GM23338 (cell line): ENCODE data around the gene GNAZ. TPM values are rescaled to one million over a fixed set of nuclear protein-coding genes. Genes with fewer than 3 reads are reported as not detected.

Experiments
- ATAC-seq: fragments of 200-7000 bp; cut with Tn5 transposase; 3 replicates; pipeline ENCODE4 v1.9.1; 2020
- DNase-seq: peaks from one replicate; pipeline ENCODE4 v3.0.0-alpha.2; 2015; ENCODE audit warnings: low spot score
- H2AFZ ChIP-seq: fragments of 200-600 bp; sonication (generic); 2 replicates; pipeline ENCODE4 v1.8.0; 2016; ENCODE audit warnings: antibody characterized with exemption, mild to moderate bottlenecking, moderate library complexity
- H3F3A ChIP-seq: fragments of 200-600 bp; sonication (generic); replicated peaks from 2 replicates; pipeline ENCODE4 v1.8.0; 2017; ENCODE audit warnings: antibody characterized with exemption, mixed run types, low read depth
- H3K27ac ChIP-seq: fragments of 200-600 bp; sonication (generic); 2 replicates; pipeline ENCODE4 v1.6.1; 2016; ENCODE audit warnings: low read depth
- H3K27me3 ChIP-seq: fragments of 200-600 bp; sonication (generic); 2 replicates; pipeline ENCODE4 v1.8.0; 2016; ENCODE audit warnings: mild to moderate bottlenecking, mixed run types, moderate library complexity; ENCODE audit not compliant: insufficient read depth
- H3K36me3 ChIP-seq: fragments of 200-600 bp; sonication (generic); 2 replicates; pipeline ENCODE4 v1.8.0; 2016; ENCODE audit warnings: mild to moderate bottlenecking; ENCODE audit not compliant: insufficient read depth
- H3K4me1 ChIP-seq: fragments of 200-600 bp; sonication (generic); 2 replicates; pipeline ENCODE4 v1.8.0; 2016; ENCODE audit warnings: mild to moderate bottlenecking, moderate library complexity; ENCODE audit not compliant: insufficient read depth
- H3K4me2 ChIP-seq: fragments of 200-600 bp; sonication (generic); 2 replicates; pipeline ENCODE4 v1.7.1; 2017; ENCODE audit warnings: mixed run types
- H3K4me3 ChIP-seq: fragments of 200-600 bp; sonication (generic); 2 replicates; pipeline ENCODE4 v1.6.1; 2016; ENCODE audit warnings: mixed run types
- H3K79me2 ChIP-seq: fragments of 200-600 bp; sonication (generic); replicated peaks from 2 replicates; pipeline ENCODE4 v1.8.0; 2017; ENCODE audit warnings: mild to moderate bottlenecking; ENCODE audit not compliant: insufficient read depth
- H3K9me2 ChIP-seq: fragments of 200-600 bp; sonication (generic); 2 replicates; pipeline ENCODE4 v1.8.0; 2017; ENCODE audit not compliant: insufficient read depth
- H4K20me1 ChIP-seq: fragments of 200-600 bp; sonication (generic); replicated peaks from 2 replicates; pipeline ENCODE4 v1.8.0; 2017; ENCODE audit warnings: mild to moderate bottlenecking; ENCODE audit not compliant: insufficient read depth
- H3K27ac Mint-ChIP-seq: 2 replicates; pipeline ENCODE4 v1.8.0; 2020; ENCODE audit warnings: inconsistent platforms, mild to moderate bottlenecking, moderate library complexity, mixed read lengths
- H3K27me3 Mint-ChIP-seq: 3 replicates; pipeline ENCODE4 v1.8.0; 2022; ENCODE audit warnings: low read depth, mild to moderate bottlenecking, moderate library complexity, mixed read lengths, inconsistent platforms; ENCODE audit not compliant: insufficient read depth, poor library complexity
- H3K36me3 Mint-ChIP-seq: 3 replicates; pipeline ENCODE4 v1.8.0; 2021; ENCODE audit warnings: low read depth, mild to moderate bottlenecking, inconsistent platforms, moderate library complexity, mixed read lengths
- H3K4me1 Mint-ChIP-seq: 3 replicates; pipeline ENCODE4 v1.8.0; 2020; ENCODE audit warnings: mild to moderate bottlenecking, inconsistent platforms, mixed read lengths
- H3K4me3 Mint-ChIP-seq: 3 replicates; pipeline ENCODE4 v1.8.0; 2021; ENCODE audit warnings: moderate library complexity, mild to moderate bottlenecking, inconsistent platforms, mixed read lengths
- H3K9me3 Mint-ChIP-seq: 3 replicates; pipeline ENCODE4 v1.8.0; 2020; ENCODE audit warnings: moderate library complexity, mild to moderate bottlenecking, inconsistent platforms, mixed read lengths
- CREB1 ChIP-seq: fragments of 250-450 bp; sonication (Bioruptor Pico); IDR thresholded peaks from 2 replicates; pipeline ENCODE4 v1.5.0; 2020; ENCODE audit warnings: low read depth, mild to moderate bottlenecking, moderate library complexity
- EZH2 ChIP-seq: fragments of 200-600 bp; sonication (generic); IDR thresholded peaks from one replicate; pipeline ENCODE4 v1.8.0; 2017; ENCODE audit warnings: antibody characterized with exemption, mild to moderate bottlenecking, low read depth; ENCODE audit not compliant: unreplicated experiment
- EZH2phosphoT487 ChIP-seq: fragments of 200-600 bp; sonication (generic); IDR thresholded peaks from one replicate; pipeline ENCODE4 v1.8.1; 2018; ENCODE audit warnings: antibody characterized with exemption; ENCODE audit not compliant: unreplicated experiment
- JUNB ChIP-seq: IDR thresholded peaks from one replicate; pipeline ENCODE4 v1.6.1; 2016; ENCODE audit warnings: antibody characterized with exemption; ENCODE audit not compliant: unreplicated experiment
- NANOG ChIP-seq: IDR thresholded peaks from 2 replicates; pipeline ENCODE4 v1.6.1; 2016; ENCODE audit warnings: antibody characterized with exemption, borderline replicate concordance
- POLR2AphosphoS5 ChIP-seq: IDR thresholded peaks from 2 replicates; pipeline ENCODE4 v1.6.1; 2016; ENCODE audit warnings: antibody characterized with exemption, low read depth
- REST ChIP-seq: IDR thresholded peaks from one replicate; pipeline ENCODE4 v1.6.1; 2018; ENCODE audit warnings: antibody characterized with exemption; ENCODE audit not compliant: unreplicated experiment
- STAT1 ChIP-seq: IDR thresholded peaks from one replicate; pipeline ENCODE4 v1.6.1; 2016; ENCODE audit warnings: antibody characterized with exemption; ENCODE audit not compliant: unreplicated experiment
- ZNF114 ChIP-seq: fragments of 250-450 bp; sonication (Bioruptor Pico); IDR thresholded peaks from 2 replicates; pipeline ENCODE4 v1.5.0; 2020; ENCODE audit warnings: mild to moderate bottlenecking, moderate library complexity
- ZNF331 ChIP-seq: fragments of 250-450 bp; sonication (Bioruptor Pico); IDR thresholded peaks from 2 replicates; pipeline ENCODE4 v1.5.0; 2020; ENCODE audit warnings: low read depth, mild to moderate bottlenecking, moderate library complexity
- polyA plus RNA-seq: library from polyadenylated mRNA; unstranded; fragments of >200 nt; fragmentation: Nextera tagmentation; extraction: Ambion mirVana; gene quantifications from 2 replicates; pipeline ENCODE4 v1.2.1, GENCODE V29; 2016
- total RNA-seq: library from RNA; depleted of rRNA; stranded (reverse); fragments of >200 nt; shearing (Covaris generic); gene quantifications from 2 replicates; pipeline ENCODE4 v1.2.3, GENCODE V29; 2014
- TF ChIP-seq, protein P1 (sequence below): fragments of 250-450 bp; sonication (Bioruptor Pico); IDR thresholded peaks from 2 replicates; pipeline ENCODE4 v1.5.0; 2020; ENCODE audit warnings: mild to moderate bottlenecking, moderate library complexity
- TF ChIP-seq, protein P2 (sequence below), 2 experiments: fragments of 200-600 bp in 1 of 2; sonication (generic) in 1 of 2; conservative IDR thresholded peaks; 2 replicates each; pipeline versions ENCODE4 v1.5.1 to v1.6.1; 2016 to 2017; ENCODE audit warnings: antibody characterized with exemption in 2 of 2, low read depth in 2 of 2, mild to moderate bottlenecking in 2 of 2, moderate library complexity in 1 of 2
- TF ChIP-seq, protein P3 (sequence below): IDR thresholded peaks from 2 replicates; pipeline ENCODE4 v1.6.1; 2016; ENCODE audit warnings: antibody characterized with exemption

Gene GNAZ
- total and polyA plus RNA-seq, 2 experiments from 2014 or later, result 2.9 to 11.1 TPM

GRCh38 chr22:23090457-23090835 lies 20.1 kb downstream of the GNAZ start:
- Mint-ChIP-seq H3K27ac (no peak overlapping the region), H3K4me1 (peaks cover 15% of the 10 kb centered on the region), H3K9me3 (no peaks in the 10 kb centered on the region), H3K36me3 (no peaks in the 10 kb centered on the region), H3K27me3 (peaks cover 15% of the 10 kb centered on the region), H3K4me3 (no peak overlapping the region)
- H3K79me2 ChIP-seq, result no peaks in the 10 kb centered on the region
- no peaks in the 10 kb centered on the region for H3K36me3 ChIP-seq
- H3F3A ChIP-seq, result no peaks in the 10 kb centered on the region
- no peak overlapping the region for H3K4me2 ChIP-seq
- no peaks in the 10 kb centered on the region; the same call in 1 of the 2 replicates for H3K4me1 ChIP-seq
- TF ChIP-seq REST, result no peak
- no peak for TF ChIP-seq JUNB
- TF ChIP-seq ZNF331 (CRISPR knock-in tag), result no peak
- no peak for TF ChIP-seq NANOG
- TF ChIP-seq, protein P1, sequence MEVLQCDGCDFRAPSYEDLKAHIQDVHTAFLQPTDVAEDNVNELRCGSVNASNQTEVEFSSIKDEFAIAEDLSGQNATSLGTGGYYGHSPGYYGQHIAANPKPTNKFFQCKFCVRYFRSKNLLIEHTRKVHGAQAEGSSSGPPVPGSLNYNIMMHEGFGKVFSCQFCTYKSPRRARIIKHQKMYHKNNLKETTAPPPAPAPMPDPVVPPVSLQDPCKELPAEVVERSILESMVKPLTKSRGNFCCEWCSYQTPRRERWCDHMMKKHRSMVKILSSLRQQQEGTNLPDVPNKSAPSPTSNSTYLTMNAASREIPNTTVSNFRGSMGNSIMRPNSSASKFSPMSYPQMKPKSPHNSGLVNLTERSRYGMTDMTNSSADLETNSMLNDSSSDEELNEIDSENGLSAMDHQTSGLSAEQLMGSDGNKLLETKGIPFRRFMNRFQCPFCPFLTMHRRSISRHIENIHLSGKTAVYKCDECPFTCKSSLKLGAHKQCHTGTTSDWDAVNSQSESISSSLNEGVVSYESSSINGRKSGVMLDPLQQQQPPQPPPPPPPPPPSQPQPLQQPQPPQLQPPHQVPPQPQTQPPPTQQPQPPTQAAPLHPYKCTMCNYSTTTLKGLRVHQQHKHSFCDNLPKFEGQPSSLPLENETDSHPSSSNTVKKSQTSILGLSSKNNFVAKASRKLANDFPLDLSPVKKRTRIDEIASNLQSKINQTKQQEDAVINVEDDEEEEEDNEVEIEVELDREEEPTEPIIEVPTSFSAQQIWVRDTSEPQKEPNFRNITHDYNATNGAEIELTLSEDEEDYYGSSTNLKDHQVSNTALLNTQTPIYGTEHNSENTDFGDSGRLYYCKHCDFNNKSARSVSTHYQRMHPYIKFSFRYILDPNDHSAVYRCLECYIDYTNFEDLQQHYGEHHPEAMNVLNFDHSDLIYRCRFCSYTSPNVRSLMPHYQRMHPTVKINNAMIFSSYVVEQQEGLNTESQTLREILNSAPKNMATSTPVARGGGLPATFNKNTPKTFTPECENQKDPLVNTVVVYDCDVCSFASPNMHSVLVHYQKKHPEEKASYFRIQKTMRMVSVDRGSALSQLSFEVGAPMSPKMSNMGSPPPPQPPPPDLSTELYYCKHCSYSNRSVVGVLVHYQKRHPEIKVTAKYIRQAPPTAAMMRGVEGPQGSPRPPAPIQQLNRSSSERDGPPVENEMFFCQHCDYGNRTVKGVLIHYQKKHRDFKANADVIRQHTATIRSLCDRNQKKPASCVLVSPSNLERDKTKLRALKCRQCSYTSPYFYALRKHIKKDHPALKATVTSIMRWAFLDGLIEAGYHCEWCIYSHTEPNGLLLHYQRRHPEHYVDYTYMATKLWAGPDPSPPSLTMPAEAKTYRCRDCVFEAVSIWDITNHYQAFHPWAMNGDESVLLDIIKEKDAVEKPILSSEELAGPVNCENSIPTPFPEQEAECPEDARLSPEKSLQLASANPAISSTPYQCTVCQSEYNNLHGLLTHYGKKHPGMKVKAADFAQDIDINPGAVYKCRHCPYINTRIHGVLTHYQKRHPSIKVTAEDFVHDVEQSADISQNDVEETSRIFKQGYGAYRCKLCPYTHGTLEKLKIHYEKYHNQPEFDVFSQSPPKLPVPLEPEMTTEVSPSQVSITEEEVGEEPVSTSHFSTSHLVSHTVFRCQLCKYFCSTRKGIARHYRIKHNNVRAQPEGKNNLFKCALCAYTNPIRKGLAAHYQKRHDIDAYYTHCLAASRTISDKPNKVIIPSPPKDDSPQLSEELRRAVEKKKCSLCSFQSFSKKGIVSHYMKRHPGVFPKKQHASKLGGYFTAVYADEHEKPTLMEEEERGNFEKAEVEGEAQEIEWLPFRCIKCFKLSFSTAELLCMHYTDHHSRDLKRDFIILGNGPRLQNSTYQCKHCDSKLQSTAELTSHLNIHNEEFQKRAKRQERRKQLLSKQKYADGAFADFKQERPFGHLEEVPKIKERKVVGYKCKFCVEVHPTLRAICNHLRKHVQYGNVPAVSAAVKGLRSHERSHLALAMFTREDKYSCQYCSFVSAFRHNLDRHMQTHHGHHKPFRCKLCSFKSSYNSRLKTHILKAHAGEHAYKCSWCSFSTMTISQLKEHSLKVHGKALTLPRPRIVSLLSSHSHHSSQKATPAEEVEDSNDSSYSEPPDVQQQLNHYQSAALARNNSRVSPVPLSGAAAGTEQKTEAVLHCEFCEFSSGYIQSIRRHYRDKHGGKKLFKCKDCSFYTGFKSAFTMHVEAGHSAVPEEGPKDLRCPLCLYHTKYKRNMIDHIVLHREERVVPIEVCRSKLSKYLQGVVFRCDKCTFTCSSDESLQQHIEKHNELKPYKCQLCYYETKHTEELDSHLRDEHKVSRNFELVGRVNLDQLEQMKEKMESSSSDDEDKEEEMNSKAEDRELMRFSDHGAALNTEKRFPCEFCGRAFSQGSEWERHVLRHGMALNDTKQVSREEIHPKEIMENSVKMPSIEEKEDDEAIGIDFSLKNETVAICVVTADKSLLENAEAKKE, result no peak
- TF ChIP-seq POLR2AphosphoS5, result no peak
- TF ChIP-seq STAT1, result no peak
- TF ChIP-seq EZH2phosphoT487, result no peak
- TF ChIP-seq EZH2, result no peak
- TF ChIP-seq, protein P2, sequence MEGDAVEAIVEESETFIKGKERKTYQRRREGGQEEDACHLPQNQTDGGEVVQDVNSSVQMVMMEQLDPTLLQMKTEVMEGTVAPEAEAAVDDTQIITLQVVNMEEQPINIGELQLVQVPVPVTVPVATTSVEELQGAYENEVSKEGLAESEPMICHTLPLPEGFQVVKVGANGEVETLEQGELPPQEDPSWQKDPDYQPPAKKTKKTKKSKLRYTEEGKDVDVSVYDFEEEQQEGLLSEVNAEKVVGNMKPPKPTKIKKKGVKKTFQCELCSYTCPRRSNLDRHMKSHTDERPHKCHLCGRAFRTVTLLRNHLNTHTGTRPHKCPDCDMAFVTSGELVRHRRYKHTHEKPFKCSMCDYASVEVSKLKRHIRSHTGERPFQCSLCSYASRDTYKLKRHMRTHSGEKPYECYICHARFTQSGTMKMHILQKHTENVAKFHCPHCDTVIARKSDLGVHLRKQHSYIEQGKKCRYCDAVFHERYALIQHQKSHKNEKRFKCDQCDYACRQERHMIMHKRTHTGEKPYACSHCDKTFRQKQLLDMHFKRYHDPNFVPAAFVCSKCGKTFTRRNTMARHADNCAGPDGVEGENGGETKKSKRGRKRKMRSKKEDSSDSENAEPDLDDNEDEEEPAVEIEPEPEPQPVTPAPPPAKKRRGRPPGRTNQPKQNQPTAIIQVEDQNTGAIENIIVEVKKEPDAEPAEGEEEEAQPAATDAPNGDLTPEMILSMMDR (conservative IDR thresholded peaks at IDR 0.05; ENCODE audit: low read depth in 2 of 2), result no peak
- no peak for TF ChIP-seq CREB1 (CRISPR knock-in tag)
- TF ChIP-seq, protein P3, sequence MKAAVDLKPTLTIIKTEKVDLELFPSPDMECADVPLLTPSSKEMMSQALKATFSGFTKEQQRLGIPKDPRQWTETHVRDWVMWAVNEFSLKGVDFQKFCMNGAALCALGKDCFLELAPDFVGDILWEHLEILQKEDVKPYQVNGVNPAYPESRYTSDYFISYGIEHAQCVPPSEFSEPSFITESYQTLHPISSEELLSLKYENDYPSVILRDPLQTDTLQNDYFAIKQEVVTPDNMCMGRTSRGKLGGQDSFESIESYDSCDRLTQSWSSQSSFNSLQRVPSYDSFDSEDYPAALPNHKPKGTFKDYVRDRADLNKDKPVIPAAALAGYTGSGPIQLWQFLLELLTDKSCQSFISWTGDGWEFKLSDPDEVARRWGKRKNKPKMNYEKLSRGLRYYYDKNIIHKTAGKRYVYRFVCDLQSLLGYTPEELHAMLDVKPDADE, result no peak
- no peak for TF ChIP-seq ZNF114 (CRISPR knock-in tag)
- H4K20me1 ChIP-seq, result no peaks in the 10 kb centered on the region; the same call in 1 of the 2 replicates
- H3K27me3 ChIP-seq, result no peaks in the 10 kb centered on the region
- H3K4me3 ChIP-seq, result no peak overlapping the region
- ATAC-seq (no peak), DNase-seq (no peak)
- H2AFZ ChIP-seq, result no peak overlapping the region
- no peaks in the 10 kb centered on the region for H3K9me2 ChIP-seq
- no peak overlapping the region for H3K27ac ChIP-seq
